NCI-H2227 treated with DMSO at 0.1 percent for 48 hours (cell line): ENCODE data around the gene NCOR2.

ENCODE experiments used
- DNase-seq: peaks from one replicate; lab custom pipeline; 2025; lab: John Stamatoyannopoulos, UW

NCOR2 gene

DNA sequence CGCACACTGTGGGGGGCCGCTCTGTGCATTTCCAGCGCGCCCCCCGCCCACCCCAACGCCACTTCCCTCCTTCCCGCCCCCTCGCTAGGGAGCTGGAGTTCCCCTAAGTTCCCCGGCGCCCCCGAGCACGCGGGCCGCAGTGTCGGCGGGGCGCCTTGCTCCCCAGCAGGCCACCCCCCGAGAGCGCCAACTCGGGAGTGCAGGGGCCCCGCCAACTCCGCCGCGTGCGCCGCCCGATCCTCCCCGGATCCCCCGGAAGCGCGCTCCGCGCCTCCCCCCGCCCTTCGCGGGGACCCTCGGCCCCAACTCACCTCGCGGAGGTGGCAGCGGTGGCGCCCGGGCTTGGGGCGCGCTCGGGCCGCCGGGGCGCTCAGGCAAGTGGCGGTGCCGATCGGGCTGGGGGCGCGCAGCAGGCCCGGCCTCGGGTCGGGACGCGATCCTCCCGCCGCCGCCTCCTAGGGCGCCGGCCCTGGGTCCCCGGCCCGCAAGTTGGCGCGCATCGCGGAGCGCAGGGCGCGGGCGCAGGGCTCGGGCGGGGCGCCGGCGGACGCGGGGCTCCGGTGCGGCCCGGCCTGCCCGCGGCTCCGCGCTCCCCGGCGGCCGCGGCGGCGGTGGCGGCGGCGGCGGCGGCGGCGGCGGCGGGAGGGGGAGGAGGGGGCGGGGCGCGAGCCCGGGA, at the start of gene NCOR2:
Gene NCOR2 (minus strand): TSS at position 616 of the 676 bp plus-strand sequence. CDS start 72,361 bp downstream, outside the sequence.
- no peak for DNase-seq

DNA sequence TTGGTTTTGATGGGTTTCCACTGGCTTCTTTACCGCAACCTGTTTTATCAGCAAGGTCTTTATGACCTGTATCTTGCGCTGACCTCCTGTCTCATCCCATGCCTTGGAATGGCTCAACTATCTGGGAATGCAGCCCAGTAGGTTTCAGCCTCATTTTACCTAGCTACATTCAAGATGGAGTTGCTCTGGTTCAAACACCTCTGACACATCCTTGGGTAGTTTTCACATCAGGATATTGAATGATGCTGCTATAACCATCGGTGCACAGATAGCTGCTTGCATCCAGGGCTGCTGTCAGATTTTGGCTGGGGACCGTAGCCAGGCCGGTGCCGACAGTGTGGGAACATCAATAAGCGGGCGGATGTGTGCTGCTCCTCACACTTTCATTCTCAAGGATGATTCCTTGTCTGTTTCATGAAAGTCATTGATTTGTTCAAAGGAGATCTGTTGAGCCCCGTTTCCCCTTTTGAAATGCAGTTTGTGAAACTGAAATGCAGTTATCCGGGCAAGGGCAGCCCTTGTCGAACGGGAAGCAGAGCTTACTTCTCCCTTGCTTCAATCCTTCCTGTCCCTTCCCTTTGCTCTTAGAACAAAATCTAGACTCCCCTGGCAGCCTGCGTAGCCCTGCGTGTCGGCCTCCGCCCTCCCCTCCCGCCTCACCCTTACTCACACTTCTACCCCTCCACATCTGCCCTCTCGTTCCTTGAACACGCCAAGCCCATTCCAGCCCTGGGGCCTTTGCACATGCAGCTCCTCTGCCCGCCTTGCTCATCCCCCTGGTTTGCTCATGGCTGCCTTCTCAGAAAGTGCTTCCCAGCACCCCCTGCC, 49.2 kb upstream of the NCOR2 start:
- DNase-seq = no peak

DNA sequence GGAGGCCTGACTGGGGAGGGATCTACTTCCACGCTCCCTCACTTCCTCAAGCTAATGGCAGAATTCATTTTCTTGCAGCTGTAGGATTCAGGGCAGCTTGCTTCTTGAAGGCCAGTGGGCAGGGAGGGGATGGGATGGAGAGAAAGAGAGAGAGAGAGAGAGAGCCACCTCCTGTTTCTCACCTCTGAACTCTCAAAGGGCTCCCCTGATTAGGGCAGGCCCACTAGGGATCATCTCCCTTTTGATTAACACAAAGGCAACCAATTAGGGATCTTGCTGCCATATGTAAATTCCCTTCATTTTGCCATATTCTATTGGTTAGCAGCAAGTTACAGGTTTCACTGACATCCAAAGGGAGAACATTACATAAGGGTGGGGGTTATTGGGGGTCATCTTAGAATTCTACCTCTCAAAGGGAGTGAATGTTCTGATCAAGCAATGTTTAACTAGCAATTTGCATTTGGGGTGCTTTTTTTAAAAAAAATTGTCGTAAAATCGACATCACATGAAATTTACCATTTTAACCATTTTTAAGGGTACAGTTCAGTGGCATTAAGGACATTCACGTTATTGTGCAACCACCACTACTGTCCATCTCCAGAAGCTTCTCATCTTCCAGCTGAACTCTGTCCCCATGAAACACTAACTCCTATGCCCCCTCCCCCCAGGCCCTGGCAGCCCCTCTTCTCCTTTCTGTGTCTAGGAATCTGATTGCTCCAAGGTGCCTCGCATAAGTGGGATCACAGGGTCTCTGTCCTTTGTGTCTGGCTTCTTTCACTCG, 47.3 kb upstream of the NCOR2 start:
- no peak for DNase-seq

DNA sequence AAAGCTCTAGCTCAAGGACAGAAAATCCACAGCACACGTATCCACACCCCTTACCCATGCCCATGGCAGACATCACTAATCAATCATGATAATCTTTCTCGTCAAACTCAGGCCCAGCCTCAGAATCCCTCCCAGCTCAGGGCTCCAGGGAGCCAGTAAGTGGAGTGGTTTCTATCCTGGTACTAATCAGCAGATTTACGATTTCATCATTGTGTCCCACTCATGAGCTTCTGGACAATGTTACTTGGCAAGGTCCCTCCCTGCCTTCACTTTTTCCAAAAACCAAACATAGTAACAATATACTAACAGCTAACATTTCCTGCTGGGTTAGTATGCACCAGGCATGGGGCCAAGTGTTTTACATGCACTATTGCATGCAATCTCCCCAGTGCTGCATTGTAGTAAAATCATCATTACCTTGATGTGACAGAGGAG, 45.8 kb upstream of the NCOR2 start:
- no peak for DNase-seq

DNA sequence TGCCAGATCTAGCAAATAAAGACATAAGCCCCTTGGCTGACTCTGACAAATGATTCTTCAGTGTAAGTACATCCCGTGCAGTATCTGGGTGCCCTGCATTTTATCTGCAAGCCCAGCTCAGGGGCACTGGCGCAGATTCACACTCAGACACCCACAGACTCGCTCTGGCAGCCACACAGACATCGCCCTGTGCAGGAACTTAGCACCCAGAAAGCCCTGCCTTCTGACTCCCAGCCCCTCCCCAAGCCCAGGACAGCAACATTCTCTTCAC, 44.9 kb upstream of the NCOR2 start:
- no peak for DNase-seq

DNA sequence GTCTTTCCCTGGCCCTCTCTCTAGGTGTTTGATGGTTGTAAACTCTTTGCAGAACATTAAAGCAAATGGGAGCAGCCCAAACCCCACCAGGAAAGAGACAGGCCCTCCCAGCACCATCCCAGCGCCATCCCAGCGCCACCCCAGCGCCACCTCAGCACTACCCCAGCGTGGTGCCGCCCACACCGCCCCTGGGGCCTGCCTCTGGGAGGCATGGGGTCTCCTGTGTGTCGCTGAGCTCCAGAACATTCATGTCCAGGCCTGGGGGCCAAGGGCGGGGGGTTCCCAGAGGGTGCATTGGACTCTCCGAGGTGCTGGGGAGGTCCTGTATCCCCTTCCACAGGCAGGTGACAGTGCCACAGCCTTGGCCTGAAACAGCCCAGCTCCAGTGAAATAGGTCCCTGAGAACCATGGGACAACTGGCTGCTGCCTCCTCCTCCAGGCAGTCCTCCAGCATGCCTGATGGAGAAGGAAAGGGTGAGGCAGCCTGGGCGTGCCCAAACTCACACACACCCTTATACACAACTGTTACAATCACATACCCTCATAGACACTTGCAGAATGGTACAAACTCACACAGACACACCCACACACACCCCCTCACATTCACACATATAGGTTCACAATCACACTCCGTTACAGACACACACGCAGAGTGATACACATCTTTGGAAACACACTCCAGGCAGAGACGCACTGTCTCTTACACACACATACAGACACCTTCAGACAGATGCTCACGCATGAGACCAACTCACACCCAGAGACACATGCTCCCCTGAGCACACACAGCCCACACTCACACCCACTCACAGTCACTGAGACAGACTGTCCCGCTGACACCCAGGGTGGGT, 44.4 kb upstream of the NCOR2 start:
- DNase-seq = no peak

DNA sequence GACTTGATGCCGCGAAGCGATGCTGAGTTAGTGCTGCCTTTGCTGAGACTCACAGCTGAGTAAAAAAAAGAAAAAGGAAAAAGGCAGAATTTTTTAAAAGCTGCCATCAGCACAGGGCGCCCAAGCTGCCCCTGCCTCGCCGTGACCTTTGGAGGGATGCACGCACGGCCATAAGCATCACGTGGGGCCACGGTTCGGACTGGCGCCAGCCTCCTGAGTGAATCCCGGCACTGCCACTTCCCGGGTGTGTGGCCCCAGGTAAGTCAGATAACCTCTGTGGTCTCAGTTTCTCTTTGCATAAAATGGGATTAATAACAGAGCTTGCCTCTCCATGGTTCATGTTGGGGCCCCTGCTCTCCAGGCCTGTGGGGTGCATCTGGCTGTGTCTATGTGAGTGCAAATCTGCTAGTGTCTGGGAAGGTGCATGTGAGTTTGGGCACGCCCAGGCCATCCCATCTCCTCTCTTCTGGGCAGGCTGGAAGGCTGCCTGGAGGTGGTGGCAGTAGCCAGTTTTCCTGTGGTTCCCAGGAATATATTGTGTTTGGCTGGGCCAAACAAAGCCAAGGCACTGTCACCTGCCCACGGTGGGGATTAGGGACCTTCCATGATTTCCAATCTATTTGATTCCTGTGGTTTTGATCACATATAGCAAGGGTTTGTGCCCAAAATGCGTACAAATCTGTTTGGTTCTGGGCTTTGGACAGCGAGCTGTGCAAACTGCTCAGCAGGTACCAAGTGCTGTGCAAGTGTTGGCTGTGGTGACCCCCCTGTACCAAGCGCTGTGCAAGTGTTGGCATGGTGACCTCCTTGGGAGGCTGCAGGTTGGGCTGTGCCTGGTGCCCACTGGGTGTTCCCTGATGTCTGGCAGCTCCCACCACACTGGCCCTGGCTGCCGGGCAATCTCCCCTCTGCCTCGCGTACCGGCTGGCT, 43.5 kb upstream of the NCOR2 start:
- DNase-seq = no peak

DNA sequence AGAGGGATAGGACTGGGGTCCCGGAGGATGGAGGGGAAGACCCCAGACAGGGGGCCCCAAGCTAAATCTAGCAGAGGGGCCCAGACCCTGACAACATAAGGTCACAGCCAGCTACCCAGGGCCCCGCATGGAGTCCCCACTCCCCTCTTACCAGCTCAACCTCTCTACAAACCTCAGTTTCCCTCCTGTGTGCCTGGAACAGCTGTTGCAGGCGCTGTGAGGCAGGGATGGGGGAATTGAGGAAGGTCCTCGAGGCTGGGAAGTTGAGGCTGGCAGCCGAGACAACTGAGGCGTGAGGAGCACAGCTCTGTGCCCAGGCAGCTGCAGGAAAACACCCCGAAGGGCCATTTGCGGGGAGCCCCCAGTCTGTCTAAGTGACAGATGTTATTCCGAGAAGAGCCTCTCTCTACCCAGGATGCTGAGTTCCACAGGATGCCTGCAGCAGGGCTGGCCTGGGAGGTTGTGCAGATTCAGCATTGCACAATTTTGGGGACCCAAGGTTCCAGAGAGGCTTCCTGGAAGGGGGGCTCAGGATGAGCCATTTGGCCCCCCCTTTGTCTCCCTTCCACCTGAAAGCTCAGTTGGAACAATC, 42.7 kb upstream of the NCOR2 start:
- DNase-seq = no peak

DNA sequence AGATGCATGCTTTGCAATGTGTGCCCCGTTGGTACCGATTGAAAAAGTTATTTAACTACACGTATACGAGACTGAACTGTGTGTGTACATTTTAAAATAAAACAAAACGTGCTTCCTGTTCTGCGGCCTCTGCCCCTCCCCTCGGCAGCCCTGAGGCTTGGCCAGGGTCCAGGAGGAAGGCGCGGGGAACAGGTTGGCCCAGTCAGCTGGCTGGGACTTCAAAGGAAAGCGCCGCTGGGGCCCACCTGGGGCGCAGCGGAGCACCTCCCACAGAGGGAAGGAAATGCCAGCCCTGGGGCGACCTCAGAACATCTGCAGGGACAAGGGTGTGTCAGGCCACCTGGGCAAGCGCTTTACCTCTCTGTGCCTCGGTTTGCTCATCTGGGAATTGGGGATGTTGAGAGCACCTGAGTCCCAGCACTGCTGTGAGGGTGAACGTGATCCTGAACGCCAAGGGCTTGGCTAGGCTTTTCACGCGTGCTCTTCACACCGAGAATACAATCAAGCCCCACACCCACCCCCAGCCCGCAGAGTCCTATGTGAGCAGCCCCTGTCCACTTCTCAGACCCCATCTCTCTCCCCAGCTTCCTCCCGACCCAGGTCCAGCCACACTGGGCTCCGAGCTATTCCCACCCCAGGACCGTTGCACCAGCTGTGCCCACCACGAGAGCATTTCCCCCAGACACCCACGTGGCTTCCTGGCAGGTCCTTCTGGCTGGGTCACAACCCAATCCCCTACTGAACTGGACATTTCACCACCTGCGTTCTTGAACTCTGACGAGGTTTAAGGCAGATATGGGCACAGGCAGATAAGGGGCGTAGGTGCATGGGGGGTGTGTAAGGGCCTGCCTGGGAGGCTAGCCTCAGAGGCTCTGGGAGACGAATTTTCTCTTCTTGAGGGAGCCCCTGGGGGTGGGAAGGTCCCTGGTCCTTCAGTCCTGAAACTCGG, 41.9 kb upstream of the NCOR2 start:
- peak; percentile 32 for DNase-seq

DNA sequence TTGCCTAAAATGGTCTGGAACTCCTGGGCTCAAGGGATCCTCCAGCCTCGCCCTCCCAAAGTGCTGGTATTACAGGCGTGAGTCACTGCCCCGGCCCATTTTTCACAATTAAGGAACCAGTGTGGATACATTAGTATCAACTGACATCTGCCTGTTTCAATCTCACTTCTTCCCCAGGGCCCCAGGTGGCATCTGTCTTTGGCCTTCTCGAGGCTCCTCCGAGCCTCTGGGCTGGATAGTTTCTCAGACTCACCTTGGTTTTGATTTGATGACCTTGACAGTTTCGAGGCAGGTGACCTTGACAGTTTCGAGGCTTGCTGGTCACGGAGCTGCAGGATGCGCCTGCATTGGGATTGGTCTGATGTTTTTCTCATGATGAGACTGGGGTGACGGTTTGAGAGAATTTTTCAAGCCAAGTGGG, 41.0 kb upstream of the NCOR2 start:
- no peak for DNase-seq

DNA sequence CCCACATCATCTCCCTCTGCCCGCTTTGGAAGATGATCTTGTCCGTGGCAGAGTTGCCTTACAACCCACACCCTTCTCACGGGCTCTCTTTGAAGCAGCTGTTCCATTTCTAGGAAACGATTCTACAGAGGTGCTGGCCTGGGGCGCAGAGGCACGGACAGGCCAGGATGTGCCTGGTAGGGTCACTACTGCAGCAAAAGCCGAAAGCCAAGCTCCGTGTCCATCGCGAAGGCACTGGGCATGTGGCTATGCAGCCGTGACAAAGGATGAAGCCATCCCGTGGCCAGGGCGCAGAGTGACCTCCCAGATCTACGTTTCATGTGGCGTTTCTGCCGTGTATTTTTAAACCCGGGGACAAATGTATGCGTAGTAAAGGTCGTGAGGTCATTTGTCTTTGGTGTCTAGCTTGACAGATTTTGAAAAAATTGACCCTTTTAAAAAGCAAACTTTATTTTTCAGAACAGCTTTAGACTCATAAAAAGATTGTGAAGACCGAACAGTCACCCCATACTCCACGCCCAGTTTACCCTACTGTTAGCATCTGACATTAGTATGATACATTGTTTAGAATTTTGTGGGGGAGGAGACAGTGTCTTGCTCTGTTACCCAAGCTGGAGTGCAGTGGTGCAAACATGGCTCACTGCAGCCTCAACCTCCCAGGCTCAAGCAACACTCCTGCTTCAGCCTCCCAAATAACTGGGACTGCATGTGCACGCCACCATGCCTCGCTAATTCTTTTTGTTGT, 40.4 kb upstream of the NCOR2 start:
- no peak for DNase-seq

DNA sequence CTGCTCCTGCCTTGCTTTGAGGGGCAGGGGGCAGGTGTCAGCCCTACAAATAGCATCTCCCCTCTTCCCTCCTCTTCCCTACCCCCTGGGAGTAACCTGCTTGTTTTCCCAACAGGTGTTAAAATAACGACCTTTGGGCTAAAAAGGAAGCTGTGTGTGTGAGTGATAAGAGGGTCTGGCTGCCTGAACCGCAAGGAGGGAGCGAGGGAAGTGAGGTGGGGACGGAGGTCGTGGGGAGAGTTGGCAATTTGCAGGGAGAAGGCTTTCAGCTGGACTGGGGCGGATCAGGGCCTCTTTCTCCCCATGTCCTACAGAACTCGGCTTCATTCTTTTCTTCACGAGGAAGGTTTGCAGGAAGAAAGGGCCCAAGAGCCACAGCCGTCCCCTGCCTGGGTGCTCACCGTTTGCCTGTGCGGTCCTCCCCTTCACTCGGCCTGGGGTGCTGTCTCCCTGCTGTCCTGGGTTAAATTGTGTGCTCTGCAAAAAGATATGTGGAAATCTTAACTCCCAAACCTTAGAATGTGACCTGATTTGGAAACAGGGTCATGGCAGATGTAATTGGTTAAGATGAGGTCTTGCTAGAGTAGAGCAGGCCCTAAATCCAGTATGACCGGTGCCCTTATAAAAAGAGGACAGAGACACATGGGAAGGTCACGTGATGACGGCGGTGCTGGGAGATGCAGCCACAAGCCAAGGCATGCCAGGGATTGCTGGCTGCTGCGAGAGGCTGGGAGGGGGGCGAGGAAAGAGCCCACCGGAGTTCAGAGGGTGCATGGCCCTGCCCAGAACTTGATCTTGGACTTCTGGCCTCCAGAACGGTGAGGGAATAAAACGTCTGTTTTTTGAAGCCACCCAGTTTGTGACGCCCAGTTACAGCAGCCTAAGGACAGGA, 38.7 kb upstream of the NCOR2 start:
- DNase-seq = no peak

DNA sequence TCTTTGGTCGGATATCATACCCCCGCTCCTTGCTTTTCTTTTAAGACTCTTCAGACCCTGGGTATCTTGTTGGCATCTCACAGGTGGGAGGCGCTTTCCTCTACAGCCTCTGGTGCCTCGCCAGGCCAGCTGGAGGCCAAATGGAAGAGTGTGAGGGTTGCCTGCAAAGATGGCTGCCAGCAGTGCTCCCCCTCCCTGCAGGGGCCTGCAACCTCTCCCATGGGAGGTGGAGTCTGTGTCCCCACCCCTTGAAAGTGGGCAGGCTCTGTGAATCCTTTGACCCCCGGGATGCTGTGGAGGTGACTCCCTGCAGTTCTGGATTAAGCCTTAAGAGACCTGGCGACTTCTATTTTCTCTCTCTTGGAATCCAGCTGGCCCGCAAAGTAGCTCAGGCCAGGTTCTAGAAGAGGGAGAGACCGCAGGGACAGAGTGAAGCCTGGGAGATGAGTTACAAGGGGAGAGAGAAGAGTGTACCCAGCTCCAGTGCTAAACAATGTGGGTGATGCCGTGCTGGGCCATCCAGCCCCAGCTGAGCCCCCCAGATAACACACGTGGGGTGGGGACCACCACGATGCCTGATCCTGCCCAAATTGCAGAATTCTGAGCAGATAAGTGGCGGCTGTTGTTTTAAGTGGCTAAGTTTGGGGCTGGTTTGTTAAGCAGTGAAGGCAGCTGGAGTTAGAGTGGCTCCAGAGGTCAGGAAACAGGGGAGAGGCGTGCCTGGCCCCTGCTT, 37.9 kb upstream of the NCOR2 start:
- DNase-seq = no peak

DNA sequence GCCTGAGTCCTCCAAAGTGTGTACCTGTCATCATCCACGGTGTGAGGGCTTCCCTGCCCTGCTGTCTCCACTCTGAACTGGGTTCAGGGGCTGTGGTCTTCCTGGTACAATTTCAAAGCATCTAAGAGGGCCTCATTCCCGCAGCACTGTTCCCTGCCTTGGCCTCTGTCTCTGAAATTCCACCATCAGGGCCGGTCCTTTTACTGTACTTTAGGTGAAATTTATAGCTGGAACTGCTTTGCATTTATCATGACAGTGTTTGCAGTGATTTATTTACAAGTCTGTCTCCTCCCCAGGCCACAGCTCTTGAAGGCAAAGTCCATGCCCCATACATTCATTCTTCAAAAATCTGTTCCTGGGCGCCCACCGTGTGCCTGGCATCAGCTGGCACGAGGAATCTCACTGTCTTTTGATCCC, 36.9 kb upstream of the NCOR2 start:
- no peak for DNase-seq

DNA sequence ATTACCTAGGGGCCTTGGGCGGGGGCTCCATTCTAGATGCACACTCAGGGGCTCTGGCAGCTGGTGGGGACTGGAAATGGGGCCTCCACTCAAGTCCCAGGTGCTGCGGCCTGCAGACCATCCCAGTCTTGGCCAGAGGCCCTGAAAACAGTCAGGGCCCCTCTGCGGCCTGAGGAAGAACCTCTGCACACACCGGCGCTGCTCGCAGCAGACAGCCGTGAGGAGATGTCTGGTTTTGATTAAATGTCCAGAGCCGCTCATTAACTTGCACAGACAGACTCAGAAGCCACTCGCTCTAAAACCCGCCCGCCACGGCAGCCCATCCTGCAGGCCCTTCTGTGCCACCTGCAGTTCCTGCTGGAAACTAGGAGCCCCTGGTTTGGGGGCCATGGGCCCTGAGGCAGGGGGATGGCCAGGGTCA, 36.4 kb upstream of the NCOR2 start:
- no peak for DNase-seq

DNA sequence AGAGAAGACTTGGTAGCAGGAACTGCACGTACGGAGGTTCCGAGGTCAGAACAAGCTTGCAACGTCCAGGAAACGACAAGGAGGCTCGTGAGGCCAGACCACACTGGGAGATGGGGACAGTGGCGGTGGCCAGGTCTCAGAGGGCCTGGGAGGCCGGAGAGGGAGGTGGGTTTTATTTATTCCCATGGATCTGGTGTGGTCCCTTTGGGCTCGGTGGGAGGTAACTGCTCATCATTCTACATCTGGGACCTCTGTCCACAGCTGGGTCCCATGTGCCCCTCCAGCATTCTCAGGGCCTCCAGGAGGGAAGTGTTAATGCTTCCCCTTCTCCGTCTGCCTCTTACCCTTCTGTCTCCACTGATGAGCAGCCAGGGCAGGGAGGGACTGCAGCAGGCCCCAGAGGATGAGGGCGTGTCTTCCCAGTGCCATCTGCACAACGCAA, 35.7 kb upstream of the NCOR2 start:
- DNase-seq = no peak

DNA sequence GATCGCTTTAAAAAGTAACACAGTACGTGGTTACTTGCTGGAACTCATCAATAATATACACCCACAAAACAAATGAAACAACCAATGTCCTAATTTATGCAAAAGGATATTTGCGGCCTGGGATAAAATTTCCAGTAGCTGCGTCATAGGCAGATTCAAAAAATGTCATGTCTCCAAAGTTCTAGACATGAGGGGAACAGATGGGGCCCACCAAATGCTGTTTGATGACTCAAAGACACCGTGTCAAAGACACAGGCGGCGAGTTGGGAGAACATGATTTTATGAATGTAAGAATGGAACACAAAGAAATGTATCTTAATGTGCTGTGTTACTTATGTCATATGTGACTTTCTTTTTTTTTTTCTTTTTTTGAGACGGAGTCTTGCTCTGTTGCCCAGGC, 34.3 kb upstream of the NCOR2 start:
- DNase-seq = no peak
